A172 (cell line): ENCODE results near the gene REEP6. TPM values are rescaled to one million over a fixed set of nuclear protein-coding genes. Genes with fewer than 3 reads are reported as not detected.
"Not testable (repeated sequence)": the region's sequence is repeated elsewhere in the genome, so short reads cannot be mapped to it uniquely, and the experiment has no call there.

Experiments used
- DNase-seq: peaks from one replicate; pipeline ENCODE4 v3.0.0-alpha.2; 2015; ENCODE audit warnings: low spot score
- total RNA-seq: library from RNA; depleted of rRNA; stranded (reverse); fragments of >200 nt; shearing (Covaris generic); gene quantifications from 2 replicates; pipeline ENCODE4 v1.2.3, GENCODE V29; 2014

Gene REEP6
- total RNA-seq, 1 experiment from 2014 or later, result 4.1 TPM

DNA sequence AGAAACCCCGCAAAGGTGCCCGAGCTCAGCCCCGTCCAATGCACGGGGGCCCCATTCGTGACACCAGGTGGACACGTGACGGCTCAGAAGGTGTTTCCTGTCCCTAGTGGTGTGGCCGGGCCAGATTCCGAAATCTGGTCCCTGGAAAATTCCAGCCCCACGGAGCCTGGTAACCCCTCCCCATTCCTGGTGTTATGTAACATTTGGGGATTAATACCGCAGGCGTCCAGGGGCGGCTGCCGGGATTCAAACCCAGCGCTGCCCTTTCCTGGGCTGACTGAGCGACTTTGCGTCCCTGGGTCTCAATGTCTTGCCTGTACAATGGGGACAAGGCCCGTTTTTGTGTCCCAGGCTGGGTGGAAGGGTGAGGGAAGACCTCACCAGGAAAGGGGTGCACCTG, 31.9 kb downstream of the REEP6 start:
- no peak for DNase-seq

GRCh38 chr19:1523412-1524286, 32.7 kb downstream of the REEP6 start, which contains the start of gene PLK5:
Gene PLK5 (plus strand): TSS chr19:1524077. CDS start chr19:1526997, 2,920 bp downstream.
- no peak for DNase-seq

DNA sequence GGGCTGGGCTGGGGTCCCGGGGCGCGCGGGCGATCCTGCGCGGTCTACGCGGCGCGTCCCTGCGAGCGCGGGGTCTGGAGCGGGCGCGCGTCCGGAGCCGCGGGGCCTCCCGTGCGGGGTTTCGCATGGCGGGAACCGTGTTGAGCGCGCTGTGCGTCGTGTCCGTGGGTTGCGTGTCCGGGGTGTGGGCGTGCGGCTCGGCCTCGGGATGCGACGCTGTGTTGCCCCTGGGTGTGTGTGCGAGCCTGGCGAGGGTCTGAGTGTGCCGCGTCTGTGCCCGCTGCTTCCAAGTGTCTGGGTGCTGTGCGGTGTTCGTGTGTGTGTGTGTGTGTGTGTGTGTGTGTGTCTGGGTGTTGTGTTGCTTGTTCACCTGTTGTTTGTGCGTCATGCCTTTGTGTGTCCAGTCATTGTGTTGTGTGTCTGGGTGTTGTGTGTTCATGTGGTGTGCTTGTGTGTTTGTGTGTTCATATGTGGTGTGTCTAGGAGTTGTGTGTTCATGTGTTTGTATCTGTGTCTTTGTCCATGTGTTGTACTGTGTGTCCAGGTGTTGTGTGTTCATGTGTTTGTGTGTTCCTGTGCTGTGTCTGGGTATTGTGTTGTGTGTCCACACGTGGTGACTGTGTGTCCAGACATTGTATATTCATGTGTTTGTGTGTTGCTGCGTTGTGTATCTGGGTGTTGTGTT, 33.4 kb downstream of the REEP6 start:
- no peak for DNase-seq

- no peak for DNase-seq
These were observed 34.0 kb downstream of the REEP6 start for GRCh38 chr19:1524972-1525325.

DNA sequence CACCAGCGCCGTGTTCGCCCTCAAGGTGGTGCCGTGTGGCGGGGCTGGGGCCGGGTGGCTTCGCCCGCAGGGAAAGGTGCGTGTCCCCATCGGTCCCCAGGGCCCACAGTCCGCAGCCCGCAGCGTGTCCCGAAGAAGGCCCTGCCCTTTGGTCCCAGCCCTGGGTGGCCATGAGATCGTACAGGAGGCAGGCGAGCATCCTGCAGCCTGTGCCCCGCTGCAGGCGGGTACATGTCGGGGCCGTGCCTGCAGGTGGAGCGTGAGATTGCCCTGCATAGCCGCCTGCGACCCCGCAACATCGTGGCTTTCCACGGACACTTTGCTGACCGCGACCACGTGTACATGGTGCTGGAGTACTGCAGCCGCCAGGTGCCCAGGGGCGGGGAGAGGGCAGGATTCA, 34.4 kb downstream of the REEP6 start:
- DNase-seq, result no peak

DNA sequence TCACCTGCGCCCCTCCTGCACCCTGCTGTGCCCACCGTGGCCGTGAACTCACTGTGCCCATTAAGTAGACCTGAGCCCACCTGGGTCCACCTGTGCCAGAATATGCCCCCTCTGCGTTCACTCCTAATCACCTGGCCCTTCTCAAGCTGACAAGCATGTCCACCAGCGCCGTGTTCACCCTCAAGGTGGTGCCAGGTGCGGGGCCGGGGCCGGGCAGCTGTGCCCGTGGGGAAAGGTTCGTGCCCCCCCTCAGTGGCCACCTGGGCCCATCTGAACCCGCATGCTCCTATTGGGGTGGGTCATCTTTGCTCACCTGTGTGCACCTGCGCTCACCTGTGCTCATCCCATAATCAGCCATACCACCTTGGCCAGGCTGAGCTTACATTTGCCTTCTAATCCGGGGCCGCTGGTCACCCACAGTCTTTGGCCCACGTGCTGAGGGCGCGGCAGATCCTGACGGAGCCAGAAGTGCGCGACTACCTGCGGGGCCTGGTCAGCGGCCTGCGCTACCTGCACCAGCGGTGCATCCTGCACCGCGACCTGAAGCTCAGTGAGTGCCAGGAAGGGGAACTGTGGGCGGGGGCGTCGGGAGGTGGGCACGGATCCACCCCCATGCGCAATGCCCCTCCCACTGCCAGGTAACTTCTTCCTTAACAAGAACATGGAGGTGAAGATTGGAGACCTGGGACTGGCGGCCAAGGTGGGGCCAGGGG, 35.2 kb downstream of the REEP6 start:
- no peak for DNase-seq

DNA sequence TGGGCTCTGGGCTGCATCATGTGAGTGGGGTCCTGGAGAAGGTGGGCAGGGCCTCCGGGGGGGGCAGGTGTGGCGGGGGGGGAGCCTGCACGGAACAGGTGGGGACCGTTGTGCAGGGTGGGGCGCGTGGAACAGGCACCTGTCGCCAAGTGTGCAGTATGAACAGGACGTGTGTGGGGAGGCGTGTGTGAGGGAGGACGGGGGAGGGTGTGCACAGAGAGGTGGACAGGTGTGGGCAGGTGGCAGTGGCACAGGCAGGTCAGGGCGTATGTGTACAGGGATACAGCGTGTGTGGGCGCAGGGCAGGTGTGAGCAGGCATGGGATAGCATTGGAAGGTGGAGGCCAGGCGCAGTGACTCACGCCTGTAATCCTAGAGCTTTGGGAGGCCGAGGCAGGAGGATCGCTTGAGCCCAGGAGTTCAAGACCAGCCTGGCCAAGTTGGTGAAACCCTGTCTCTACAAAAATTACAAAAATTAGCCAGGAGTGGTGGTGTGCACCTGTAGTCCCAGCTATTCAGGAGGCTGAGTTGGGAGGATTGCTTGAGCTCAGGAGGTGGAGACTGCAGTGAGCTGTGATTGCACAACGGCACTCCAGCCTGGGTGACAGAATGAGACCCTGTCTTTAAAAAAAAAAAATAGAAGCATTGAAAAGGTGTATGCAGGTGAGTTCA, 36.1 kb downstream of the REEP6 start:
- DNase-seq, result no peak

DNA sequence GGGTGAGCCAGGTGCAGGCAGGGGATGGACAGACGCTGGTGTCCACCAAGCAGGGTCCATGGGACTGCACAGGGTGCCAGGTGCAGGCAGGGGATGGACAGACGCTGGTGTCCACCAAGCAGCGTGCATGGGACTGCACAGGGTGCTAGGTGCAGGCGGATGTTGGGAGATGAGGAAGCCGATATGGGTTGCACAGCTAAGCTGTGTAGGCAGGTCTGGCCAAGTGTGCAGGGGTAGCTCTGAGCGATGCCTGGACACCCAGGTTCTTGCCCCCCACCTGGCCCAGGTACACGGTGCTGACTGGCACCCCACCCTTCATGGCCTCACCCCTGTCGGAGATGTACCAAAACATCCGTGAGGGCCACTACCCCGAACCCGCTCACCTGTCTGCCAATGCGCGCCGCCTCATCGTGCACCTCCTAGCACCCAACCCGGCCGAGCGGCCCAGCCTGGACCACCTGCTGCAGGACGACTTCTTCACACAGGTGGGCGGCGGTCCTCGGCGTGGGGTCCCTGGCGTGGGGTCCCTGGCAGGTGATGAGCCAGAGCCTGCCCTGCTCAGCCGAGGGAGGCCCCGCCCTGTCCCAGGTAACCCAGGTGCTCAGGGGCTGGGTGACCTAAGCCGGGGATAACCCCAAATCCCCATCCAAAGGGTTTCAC, 36.8 kb downstream of the REEP6 start:
- DNase-seq, result no peak

DNA sequence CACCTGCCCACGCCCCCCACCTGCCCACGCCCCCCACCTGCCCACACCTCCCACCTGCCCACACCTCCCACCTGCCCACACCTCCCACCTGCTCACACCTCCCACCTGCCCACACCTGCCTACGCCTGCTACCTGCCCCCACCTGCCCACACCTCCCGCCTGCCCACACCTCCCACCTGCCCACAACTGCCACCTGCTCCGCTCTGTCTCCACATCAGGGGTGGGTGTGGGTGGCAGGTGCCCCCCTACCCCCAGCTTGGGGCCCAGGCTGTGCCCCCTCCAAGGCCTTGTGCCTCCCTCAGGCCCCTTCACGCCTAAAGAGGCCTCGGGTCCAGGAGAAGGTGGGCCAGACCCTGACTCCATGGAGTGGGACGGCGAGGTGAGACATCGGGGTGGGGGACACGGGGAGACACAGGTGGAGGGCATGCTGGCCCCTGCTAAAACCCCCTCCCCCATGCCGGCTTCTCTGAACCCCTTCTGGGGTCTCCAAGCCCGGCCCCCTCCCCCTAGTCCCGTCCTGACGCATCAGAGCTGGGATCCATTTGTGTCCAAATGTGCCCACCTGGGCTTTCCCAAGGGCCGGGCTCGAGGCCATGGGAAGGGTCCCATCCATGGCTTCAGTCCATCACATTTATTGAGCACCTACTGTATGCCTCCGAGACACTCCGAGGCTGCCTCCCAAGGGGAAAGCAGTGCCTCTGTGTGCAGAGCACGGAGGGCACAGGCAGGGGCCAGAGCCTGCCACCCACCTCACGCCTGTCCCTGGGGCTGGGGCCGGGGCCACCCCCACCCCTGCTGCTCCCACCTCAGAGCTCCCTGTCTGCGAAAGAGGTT, 37.8 kb downstream of the REEP6 start:
- DNase-seq, result no peak

DNA sequence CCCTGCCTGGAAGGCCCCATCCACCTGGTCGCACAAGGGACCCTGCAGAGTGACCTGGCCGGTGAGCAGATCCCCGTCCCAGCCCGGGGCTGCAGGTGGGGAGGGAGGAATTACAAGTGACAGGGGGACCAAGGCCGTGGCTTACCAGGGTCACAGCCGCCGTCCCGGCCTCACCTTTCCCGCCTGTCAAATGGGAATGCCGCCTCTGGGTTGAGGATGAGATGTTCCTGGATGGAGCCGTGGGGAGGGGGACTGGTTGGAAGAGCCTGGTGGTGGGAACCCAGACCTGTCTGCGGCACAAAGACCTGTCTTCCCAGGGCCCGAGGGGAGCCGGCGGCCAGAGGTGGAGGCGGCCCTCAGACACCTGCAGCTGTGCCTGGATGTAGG, 38.4 kb downstream of the REEP6 start:
- DNase-seq, result no peak

GRCh38 chr19:1530856-1531255, 39.9 kb downstream of the REEP6 start:
- DNase-seq, result not testable (repeated sequence)

DNA sequence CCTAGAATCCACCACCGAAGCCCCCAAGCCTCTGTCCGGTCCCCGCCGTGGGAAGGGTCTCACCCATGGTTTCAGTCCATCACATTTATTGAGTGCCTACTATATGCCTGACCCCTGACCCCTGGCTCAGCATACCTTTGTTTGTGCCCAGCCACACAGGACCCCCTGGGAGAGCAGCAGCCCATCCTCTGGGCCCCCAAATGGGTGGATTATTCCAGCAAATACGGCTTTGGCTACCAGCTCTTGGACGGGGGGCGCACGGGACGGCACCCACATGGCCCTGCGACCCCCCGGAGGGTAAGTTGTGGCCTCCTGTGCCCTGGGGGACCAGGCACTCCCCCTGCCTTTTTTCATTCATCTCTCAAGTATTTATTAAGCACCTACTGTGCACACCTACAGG, 40.6 kb downstream of the REEP6 start:
- no peak for DNase-seq

DNA sequence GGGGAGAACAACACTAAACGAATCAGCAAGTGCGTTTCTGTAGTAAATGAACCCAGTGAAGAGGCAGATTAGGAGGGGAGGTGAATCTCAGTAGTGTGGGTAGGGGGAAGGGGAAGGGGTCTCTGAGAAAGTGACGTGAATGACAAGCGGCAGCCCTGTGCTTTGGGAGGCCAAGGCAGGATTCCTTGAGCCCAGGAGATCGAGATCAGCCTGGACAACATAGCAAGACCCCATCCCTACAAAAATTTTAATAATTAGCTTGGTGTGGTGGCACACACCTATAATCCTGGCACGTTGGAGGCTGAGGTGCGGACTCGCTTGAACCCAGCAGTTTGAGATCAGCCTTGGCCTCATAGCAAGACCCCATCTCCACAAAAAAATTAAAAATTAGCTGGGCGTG, 41.0 kb downstream of the REEP6 start:
- no peak for DNase-seq

GRCh38 chr19:1533510-1534150, 42.6 kb downstream of the REEP6 start:
- DNase-seq, result no peak

- DNase-seq, result no peak
These were observed 44.0 kb downstream of the REEP6 start for GRCh38 chr19:1534972-1535371.

DNA sequence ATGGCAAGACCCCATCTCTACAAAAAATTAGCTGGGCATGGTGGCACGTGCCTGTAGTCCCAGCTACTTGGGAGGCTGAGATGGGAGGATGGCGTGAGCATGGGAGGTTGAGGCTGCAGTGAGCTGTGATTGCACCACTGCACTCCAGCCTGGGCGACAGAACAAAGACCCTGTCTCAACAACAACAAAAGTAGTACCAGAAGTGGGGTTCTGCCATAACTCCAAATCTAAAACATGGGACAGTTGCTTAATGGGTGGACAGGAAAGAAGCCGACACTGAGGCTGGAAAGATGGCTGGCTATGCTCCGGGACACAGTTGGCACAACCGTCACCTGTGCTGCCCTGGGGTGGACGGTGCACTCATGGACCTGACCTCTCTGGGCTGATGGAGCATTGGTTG, 44.7 kb downstream of the REEP6 start:
- DNase-seq, result not testable (repeated sequence)

DNA sequence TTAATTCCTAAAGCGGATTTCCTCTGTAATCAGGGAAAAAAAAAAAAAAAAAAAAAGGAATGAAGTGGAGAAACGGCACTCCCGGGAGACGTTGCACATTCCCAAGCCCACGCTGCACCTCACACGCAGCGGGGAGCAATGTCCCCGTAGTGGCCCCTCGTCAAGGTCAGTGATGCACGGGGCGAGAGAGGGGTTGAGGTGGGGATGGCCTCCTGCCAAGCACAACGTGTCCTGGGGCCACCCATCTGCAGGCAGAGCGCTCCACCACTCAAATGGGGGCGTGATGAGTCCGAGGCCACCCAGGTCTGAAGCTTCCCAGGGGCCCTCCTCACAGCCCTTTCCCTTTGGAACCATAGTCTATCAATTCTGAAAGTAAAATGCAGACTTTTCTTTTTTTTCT, 48.0 kb downstream of the REEP6 start:
- DNase-seq, result no peak

DNA sequence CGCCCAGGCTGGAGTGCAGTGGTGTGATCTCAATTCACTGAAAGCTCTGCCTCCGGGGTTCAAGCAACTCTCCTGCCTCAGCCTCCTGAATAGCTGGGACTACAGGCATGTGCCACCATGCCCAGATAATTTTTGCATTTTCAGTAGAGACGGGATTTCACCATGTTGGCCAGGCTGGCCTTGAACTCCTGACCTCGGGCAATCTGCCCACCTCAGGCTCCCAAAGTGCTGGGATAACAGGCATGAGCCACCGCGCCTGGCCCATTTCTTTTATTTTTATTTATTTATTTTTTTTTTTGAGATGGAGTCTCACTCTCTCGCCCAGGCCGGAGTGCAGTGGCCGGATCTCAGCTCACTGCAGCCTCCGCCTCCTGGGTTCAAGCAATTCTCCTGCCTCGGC, 48.8 kb downstream of the REEP6 start:
- not testable (repeated sequence) for DNase-seq

GRCh38 chr19:1540365-1540925, 49.5 kb downstream of the REEP6 start:
- DNase-seq, result no peak
